GM21737 (cell line): ENCODE measurements around the gene KRT6B.

Experiments used
- ATAC-seq: cut with Tn5 transposase; IDR thresholded peaks from one replicate; pipeline ENCODE4 v1.9.1; 2021; ENCODE audit warnings: mild to moderate bottlenecking, moderate library complexity; ENCODE audit not compliant: unreplicated experiment

The KRT6B gene

GRCh38 chr12:52436828-52437474, 15.0 kb downstream of the KRT6B start:
- ATAC-seq: no peak

GRCh38 chr12:52436000-52436827, 15.7 kb downstream of the KRT6B start:
- ATAC-seq: no peak

GRCh38 chr12:52435659-52435999, 16.3 kb downstream of the KRT6B start:
- ATAC-seq: no peak

DNA sequence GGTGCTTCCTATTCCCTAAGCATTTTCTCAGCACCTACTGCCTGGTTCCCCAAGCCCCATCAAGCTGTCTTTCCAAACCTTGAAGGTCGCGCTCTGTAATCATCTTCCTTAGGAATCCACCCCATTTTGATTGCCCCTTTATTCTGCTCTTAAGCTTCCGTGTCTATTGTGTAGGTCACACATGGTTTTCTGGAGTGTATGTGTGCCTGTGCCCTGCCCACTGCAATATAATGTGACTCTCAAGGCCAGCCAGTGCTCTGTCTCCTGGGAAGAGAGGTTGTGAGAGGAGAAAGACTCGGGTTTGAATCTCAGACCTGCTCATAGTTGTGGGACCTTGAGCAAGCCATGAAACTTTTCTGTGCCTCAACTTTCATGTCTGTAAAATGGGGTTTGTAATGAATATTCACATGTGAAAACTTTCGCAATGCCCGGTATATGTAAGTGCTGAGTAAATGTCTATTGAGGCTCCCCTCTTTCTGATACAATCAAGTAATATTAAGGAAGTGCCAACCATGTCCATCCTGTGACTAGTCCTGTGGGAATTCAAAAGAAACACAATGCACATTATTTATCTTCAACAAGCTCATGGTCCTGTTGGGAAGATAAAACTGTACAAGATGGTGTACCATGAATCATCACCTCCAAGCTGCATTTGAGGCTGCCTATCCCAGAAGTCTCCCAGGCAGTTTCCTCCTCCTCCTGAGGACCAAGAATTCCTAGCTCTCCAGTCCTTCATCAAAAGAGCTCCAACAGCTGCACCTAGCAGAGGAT, 17.0 kb downstream of the KRT6B start:
- no peak for ATAC-seq

DNA sequence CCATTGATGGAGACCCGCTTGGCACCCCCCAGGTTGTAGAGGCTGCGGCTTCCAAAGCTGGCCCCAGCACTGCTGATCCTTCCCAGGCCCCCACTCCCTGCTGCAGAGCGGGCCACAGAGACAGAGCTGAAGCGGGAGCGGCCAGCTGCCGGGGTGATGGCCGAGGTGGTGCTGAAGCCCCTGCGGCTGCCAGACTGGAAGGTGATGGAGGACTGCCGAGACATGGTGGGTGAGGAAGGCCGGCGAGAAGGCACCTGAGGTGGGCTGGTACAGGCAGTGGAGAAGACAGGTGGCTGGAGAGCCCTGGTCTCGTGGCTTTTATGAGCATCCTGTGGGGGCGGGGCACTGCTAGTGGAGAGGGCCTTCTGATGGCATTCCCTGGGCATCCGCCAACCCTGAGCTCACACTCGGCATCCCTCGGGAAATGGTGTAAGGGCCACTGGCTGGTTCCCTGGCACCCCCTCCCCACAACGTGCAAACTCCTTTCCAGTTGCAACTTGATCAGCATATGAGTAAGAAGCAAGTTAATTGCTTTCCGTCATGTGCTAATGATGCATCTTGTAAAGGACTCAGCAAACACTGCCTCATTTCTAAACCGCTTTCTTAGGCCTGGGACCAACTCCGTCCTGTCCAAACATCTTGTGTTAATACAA, 17.7 kb downstream of the KRT6B start, which contains the start of gene KRT75:
Gene KRT75 (minus strand): TSS at position 291 of the 653 bp plus-strand sequence. CDS start 67 bp downstream, at position 224.
- no peak for ATAC-seq

DNA sequence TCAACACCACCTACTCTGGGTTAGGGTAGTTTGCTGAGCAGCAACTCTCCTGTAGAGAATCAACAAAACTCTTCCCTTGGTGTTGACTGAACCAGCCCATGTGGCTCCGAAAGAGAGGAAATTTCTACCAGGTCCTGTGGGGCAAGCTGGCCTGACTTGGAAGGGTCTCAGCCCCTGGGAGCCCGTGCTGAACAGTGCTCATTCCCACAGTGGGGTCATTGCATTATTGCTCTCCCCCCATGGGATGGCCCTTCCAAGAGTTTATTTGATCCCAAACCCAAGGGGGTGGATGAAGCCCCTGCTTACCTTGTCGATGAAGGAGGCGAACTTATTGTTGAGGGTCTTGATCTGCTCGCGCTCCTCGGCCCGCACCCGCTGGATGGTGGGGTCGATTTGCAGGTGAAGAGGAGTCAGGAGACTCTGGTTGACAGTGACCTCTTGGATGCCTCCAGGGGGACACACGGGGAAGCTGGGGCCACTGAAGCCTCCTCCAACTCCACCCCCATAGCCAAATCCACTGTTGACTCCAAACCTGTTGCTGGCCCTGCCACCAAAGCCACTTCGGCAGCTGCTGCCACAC, 18.4 kb downstream of the KRT6B start:
- ATAC-seq: no peak

DNA sequence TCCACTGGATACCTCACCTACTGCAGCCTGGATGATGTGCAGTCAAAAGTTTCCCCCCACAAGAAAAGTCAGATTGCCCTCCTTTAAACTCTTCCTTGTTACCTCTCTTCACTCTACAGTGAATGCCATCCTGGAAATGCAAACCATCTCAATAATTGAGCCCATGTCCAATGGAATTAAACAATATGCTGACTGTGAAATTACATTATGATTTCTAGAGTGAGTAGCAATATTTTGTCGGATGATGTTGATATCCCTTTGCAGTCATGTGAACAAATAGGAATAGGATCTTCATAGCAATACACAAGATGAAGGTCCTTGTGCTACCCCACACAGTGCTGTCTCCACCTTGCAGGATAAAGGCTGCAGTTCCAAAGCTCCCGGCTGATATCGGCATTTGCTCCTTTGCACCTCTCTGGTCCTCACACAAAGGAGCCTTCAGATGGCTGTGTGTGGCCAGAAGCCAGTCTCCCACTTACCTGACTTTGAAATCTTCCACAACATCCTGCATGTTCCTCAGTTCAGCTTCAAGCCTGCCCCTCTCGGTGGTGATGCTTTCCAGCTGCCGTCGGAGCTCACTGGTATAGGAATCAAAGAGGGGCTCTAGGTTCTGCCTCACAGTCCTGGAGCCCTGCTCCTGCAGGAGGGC, 19.3 kb downstream of the KRT6B start:
- no peak for ATAC-seq

- no peak for ATAC-seq
Measured at GRCh38 chr12:52428121-52428520, 23.8 kb downstream of the KRT6B start.

GRCh38 chr12:52427083-52427482, 24.9 kb downstream of the KRT6B start:
- no peak for ATAC-seq

DNA sequence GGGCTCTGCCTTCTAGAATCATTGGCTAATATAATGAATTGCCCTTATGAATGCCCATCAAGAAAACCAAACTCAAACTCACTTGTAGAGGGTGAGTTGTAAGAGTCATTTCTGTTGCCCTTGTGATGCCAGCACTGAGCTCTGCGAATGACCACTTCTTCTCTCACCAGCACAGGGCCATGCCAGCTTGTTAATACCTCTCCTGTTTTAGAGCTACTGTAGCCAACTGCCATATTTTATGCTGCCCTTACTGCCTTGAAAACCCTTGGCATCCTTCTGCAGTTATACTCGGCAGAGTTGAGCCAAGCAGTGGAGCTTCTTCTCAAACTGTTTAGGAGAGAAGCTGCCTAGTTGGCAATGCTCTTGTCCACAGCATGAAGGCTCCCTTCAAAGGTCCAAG, 25.9 kb downstream of the KRT6B start:
- ATAC-seq: no peak

GRCh38 chr12:52425466-52425865, 26.5 kb downstream of the KRT6B start:
- ATAC-seq: no peak

DNA sequence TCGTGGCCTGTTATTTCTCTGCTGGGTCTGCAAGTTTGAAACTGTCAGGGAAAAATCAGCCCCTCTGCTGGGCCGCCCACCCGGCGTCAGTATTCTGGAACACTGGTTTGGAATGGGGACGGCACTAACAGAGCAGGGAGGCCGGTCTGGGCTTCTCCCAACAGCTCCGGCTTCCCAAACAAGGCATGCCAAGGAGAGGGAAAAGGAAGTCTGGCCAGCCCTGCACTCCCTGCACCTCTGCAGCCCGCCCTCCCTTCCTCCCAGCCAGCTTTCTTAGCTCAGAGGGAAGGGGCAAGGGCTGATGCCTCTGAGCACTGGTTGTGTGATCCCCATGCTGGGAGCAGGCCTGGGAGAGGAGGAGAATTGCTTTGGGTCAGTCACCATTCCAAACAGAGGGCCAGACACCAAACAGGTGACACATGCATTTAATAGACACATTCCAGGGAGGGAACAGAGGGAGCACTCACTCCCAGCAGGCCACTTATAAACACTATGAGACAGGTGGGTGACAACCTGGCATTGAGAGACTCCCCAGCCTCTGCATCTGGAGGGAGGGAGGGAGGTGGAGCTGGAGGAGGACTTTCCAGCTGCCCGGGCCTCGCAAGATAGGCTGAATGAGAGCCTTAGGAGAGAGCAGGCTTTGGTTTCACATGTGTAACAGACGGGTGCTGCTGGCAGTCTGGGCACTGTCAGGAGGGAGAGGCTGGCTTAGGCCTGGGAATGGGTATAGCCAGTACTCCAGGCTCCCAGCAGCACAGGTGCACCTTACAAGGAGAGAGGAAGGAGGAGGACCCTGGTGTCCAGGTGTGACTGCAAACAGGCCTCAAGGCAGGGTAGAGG, 28.1 kb downstream of the KRT6B start:
- ATAC-seq: no peak

DNA sequence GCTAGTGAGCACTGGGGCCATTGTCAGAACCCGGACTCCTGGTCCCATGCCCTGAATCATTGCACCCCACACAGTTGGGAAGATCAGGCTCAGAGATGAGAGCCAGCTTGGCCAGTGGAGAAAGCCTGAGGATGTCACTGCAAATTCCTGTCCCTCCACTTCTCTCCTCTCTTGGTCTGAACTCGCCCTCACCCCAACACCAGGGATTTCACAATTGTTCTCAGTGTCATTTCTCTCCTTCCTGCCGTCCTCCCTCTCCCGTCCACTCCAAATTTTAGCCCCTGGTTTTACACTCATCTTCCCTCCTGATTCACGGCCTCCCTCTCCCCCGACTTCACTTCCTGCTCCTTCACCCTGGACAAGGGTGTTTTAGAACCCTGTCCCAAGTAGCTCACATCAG, 28.9 kb downstream of the KRT6B start:
- no peak for ATAC-seq

DNA sequence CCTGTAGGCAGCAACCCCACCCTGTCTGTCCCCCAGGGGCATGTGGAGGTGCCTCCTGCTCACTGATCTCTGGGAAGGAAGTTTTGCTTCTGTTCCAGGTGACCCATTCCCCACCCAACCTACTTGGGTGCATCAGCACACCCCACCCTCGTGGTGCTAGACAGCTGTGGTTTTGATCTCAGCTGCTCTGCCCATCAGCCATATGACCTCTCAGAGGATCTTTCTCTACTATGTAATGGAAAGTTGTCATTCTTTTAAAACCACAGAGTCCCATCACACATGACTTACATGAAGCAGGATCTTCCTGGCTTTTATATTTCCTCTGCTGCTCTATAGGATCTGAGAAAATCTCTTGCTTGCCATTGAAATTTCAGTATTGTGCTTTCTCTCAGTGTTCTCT, 32.3 kb downstream of the KRT6B start:
- ATAC-seq: no peak

DNA sequence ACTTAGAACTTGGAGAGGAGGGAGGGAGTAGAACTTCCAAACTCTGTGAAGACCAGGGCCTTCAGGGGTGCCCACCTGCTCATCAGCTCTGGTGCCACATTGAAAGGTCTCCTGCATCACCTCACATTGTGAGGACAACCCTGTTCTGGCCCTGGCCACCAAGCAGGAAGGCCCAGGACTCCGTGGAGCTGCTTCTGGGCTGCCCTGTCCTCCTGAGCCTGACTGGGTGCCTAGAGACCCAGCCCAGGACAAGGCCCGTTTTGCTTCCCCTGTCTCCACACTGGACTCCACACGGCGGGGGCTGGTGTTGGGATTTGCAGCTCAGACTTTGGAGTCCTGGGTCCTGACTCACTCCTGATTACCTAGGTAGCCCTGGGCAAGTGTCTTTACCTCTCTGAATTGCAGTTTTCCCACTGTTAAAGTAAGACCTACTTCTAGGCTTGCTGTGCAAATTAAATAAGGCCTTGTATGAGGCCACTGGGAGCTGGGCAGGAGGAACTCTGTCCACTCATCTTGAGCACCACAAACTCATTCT, 33.3 kb downstream of the KRT6B start:
- no peak for ATAC-seq

- no peak for ATAC-seq
Measured at GRCh38 chr12:52417740-52418139, 34.2 kb downstream of the KRT6B start.

DNA sequence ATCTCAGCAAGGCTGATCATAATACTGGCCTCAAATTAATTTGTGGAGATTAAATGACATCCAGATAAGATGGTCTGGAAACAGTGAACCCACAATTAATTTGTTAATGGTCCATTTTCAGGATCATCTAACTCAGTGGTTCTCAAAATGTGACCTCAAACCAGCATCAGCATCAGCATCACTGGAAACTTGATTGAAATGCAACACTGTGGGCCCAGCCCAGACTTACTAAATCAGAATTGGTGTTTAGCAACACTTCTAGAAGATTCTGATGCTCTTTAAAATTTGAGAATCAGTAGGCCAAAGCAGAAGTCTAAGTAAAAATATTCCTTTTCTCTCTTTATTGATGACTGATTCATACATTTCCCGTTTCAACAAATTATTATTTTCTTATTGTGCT, 35.2 kb downstream of the KRT6B start:
- no peak for ATAC-seq

GRCh38 chr12:52415870-52416750, 35.8 kb downstream of the KRT6B start:
- no peak for ATAC-seq
